K562 (cell line): ENCODE results near the gene ATP13A1. TPM values are rescaled to one million over a fixed set of nuclear protein-coding genes. Genes with fewer than 3 reads are reported as not detected.

ENCODE experiments used
- CC2D1A ChIP-seq: fragments of 450-650 bp; IDR thresholded peaks from 2 replicates; pipeline ENCODE4 v1.6.1; 2017; ENCODE audit warnings: mild to moderate bottlenecking
- CHD4 ChIP-seq: fragments of 200-600 bp; sonication (generic); IDR thresholded peaks from 3 replicates; pipeline ENCODE4 v1.6.1; 2012; ENCODE audit warnings: low read depth, mild to moderate bottlenecking, mixed read lengths, low read length, inconsistent platforms; ENCODE audit not compliant: insufficient read depth, insufficient replicate concordance, poor library complexity, severe bottlenecking
- CREM ChIP-seq: IDR thresholded peaks from 2 replicates; pipeline ENCODE4 v1.6.1; 2014; ENCODE audit warnings: antibody characterized with exemption, low read depth
- ELF2 ChIP-seq: fragments of 250-450 bp; sonication (Bioruptor Pico); IDR thresholded peaks from 2 replicates; pipeline ENCODE4 v1.5.0; 2021; ENCODE audit warnings: mild to moderate bottlenecking
- GABPA ChIP-seq: fragments of 200-800 bp; sonication (Bioruptor generic); conservative IDR thresholded peaks from 2 replicates; pipeline ENCODE4 v1.6.1; 2016; ENCODE audit warnings: low read depth, missing genetic modification characterization, missing compliant biosample characterization
- LCOR ChIP-seq: sonication (generic); formaldehyde crosslinking; IDR thresholded peaks from 2 replicates; pipeline ENCODE4 v1.8.0; 2022; ENCODE audit warnings: mild to moderate bottlenecking, missing genetic modification reagents
- MBD2 ChIP-seq: sonication (generic); IDR thresholded peaks from 2 replicates; pipeline ENCODE4 v1.6.1; 2016; ENCODE audit warnings: low read depth, borderline replicate concordance
- MYNN ChIP-seq, 2 experiments: sonication (generic); formaldehyde crosslinking in 1 of 2; IDR thresholded peaks; 2 replicates each; pipeline versions ENCODE4 v1.5.0 to v1.6.1; 2016 to 2020; ENCODE audit warnings: antibody characterized with exemption in 1 of 2, missing genetic modification reagents in 1 of 2
- PTTG1 ChIP-seq: fragments of 450-650 bp; IDR thresholded peaks from 2 replicates; pipeline ENCODE4 v1.6.1; 2016; ENCODE audit warnings: low read depth, mild to moderate bottlenecking, missing genetic modification characterization, missing compliant biosample characterization
- RAD21 ChIP-seq, 2 experiments: fragments of 250-450 bp in 1 of 2; fragments of 450-650 bp in 1 of 2; sonication (Bioruptor Pico) in 1 of 2; formaldehyde crosslinking in 1 of 2; IDR thresholded peaks in 1 of 2; conservative IDR thresholded peaks in 1 of 2; 2 replicates each; pipeline versions ENCODE4 v1.4.0 to v1.8.0; 2020 to 2022; ENCODE audit warnings: mild to moderate bottlenecking in 2 of 2, moderate library complexity in 1 of 2
- SIN3A ChIP-seq, 2 experiments: fragments of 150-350 bp in 1 of 2; IDR thresholded peaks; 2 replicates each; pipeline ENCODE4 v1.6.1; 2011 to 2016; ENCODE audit warnings: borderline replicate concordance in 2 of 2, low read depth in 2 of 2, low read length in 2 of 2, mild to moderate bottlenecking in 2 of 2, moderate library complexity in 2 of 2; ENCODE audit not compliant: control insufficient read depth in 1 of 2
- ZBTB40 ChIP-seq, 2 experiments: fragments of 450-650 bp in 1 of 2; sonication (generic) in 1 of 2; formaldehyde crosslinking in 1 of 2; IDR thresholded peaks; 2 replicates each; pipeline versions ENCODE4 v1.7.1 to v1.9.0; 2016 to 2022; ENCODE audit warnings: inconsistent platforms in 1 of 2, mild to moderate bottlenecking in 1 of 2, missing genetic modification reagents in 1 of 2
- ZNF408 ChIP-seq: fragments of 250-450 bp; sonication (Bioruptor Pico); IDR thresholded peaks from 2 replicates; pipeline ENCODE4 v1.4.0; 2020; ENCODE audit warnings: low read depth, mild to moderate bottlenecking, moderate library complexity
- polyA plus RNA-seq, 8 experiments: library from polyadenylated mRNA; depleted of rRNA in 4 of 8; stranded (reverse) in 5 of 8; unstranded in 3 of 8; fragments of >200 nt; fragmentation: Nextera tagmentation in 2 of 8; fragmentation: Illumina TruSeq in 1 of 8; extraction: Ambion mirVana in 2 of 8; extraction: Trizol in 1 of 8; gene quantifications; 2 replicates each; pipeline versions ENCODE4 v1.2.1 to v1.2.3, GENCODE V29; 2011 to 2014; ENCODE audit warnings: inconsistent platforms in 1 of 8, missing spikeins in 1 of 8
- total RNA-seq, 7 experiments: library from RNA; depleted of rRNA in 6 of 7; stranded (reverse); fragments of >200 nt in 6 of 7; fragmentation: Illumina TruSeq in 2 of 7; extraction: Trizol in 2 of 7; gene quantifications; 2 replicates each; pipeline versions ENCODE4 v1.2.1 to v1.2.3, GENCODE V29; 2011 to 2021; ENCODE audit warnings: low replicate concordance in 1 of 7
- TF ChIP-seq, protein P1 (sequence below), 3 experiments: IDR thresholded peaks in 2 of 3; conservative IDR thresholded peaks in 1 of 3; 2 replicates each; pipeline ENCODE4 v1.5.1; 2011 to 2012; ENCODE audit warnings: low read length in 3 of 3, mild to moderate bottlenecking in 3 of 3, control low read depth in 2 of 3, improper control_type of control experiment in 1 of 3, inconsistent platforms in 1 of 3, low read depth in 1 of 3, mixed read lengths in 1 of 3, moderate library complexity in 1 of 3; ENCODE audit not compliant: insufficient read depth in 2 of 3

Gene ATP13A1
- total and polyA plus RNA-seq, 9 of the 15 experiments (the other 6 are each of a cell fraction or from before 2014, with no cell fraction given), result 0.90 to 83.8 (median 23.1) TPM

- TF ChIP-seq RAD21 (CRISPR knock-in tag; conservative IDR thresholded peaks at IDR 0.05 in 1 of 2, IDR thresholded peaks at IDR 0.05 in 1 of 2), result peak; percentile 66 to 77
- 0 out of 2 replicates have a peak, but pooled peaks have one; percentile 65 for TF ChIP-seq ELF2
- 0 out of 2 replicates have a peak, but pooled peaks have one; percentile 17 for TF ChIP-seq LCOR
- peak; percentile 39 for TF ChIP-seq CHD4
- peak; percentile 76 for TF ChIP-seq CC2D1A
- 0 out of 2 replicates have a peak, but pooled peaks have one; percentile 30 for TF ChIP-seq CREM
- peak; percentile 53 for TF ChIP-seq GABPA
- TF ChIP-seq, protein P1, sequence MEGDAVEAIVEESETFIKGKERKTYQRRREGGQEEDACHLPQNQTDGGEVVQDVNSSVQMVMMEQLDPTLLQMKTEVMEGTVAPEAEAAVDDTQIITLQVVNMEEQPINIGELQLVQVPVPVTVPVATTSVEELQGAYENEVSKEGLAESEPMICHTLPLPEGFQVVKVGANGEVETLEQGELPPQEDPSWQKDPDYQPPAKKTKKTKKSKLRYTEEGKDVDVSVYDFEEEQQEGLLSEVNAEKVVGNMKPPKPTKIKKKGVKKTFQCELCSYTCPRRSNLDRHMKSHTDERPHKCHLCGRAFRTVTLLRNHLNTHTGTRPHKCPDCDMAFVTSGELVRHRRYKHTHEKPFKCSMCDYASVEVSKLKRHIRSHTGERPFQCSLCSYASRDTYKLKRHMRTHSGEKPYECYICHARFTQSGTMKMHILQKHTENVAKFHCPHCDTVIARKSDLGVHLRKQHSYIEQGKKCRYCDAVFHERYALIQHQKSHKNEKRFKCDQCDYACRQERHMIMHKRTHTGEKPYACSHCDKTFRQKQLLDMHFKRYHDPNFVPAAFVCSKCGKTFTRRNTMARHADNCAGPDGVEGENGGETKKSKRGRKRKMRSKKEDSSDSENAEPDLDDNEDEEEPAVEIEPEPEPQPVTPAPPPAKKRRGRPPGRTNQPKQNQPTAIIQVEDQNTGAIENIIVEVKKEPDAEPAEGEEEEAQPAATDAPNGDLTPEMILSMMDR (IDR thresholded peaks at IDR 0.05 in 2 of 3, conservative IDR thresholded peaks at IDR 0.05 in 1 of 3; ENCODE audit: insufficient read depth in 2 of 3, low read depth in 1 of 3, low read length in 3 of 3), result peak; percentile 80 to 87 (median 82)
- no peak for TF ChIP-seq PTTG1
- peak; percentile 31; the same call in 1 of the 2 replicates for TF ChIP-seq ZBTB40 (IDR thresholded peaks at IDR 0.05)
- no peak for TF ChIP-seq ZBTB40 (CRISPR knock-in tag; IDR thresholded peaks at IDR 0.05)
- 0 out of 4 replicates have a peak, but pooled peaks of 1 of the 2 experiments have one; percentile 22 for TF ChIP-seq SIN3A (IDR thresholded peaks at IDR 0.05; ENCODE audit: borderline replicate concordance in 2 of 2, control insufficient read depth in 1 of 2, low read depth in 2 of 2, low read length in 2 of 2)
- TF ChIP-seq ZNF408 (CRISPR knock-in tag), result no peak
- TF ChIP-seq MBD2, result peak; percentile 39; the same call in 1 of the 2 replicates
- TF ChIP-seq MYNN (IDR thresholded peaks at IDR 0.05), result no peak
- TF ChIP-seq MYNN (CRISPR knock-in tag; IDR thresholded peaks at IDR 0.05), result no peak
These were observed 20.1 kb downstream of the ATP13A1 start, which contains the start of gene GMIP (continued) for GRCh38 chr19:19643158-19644053.
